Posterior vena cava (tissue), 2 donors: ENCODE data around the gene FOXF1. TPM values are rescaled to one million over a fixed set of nuclear protein-coding genes. Genes with fewer than 3 reads are reported as not detected.
A peak's percentile ranks its signal among the peaks of the same experiment; 100 is the strongest.

Source experiments
- DNase-seq: peaks from one replicate; pipeline ENCODE4 v3.0.0-alpha.2; 2020; ENCODE audit warnings: low spot score
- intact Hi-C, 2 donors: fragments of 100-400 bp; cut with DNase I; formaldehyde crosslinking; loops; one replicate each; pipeline versions ENCODE4 v1.14.1 to v1.14.2; 2022 to 2023
- total RNA-seq, 2 donors: library from RNA; stranded (reverse); fragmentation: NEBNext Ultra II Directional; extraction: Animal tissue kit (Norgen Biotek cat#: 25700); gene quantifications; one replicate each; pipeline ENCODE4 v1.2.1, GENCODE V29; 2021
- donor health status: DM: yes; HTN: yes; CAD: no.
- donor health status: DM: yes; HTN: yes; CAD: no.

FOXF1 gene
- total RNA-seq, 2 donors from 2014 or later, result 2.5 to 4.3 TPM

- intact Hi-C loops, result no loop called here
- DNase-seq, result no peak
These were observed 7.2 kb upstream of the FOXF1 start for GRCh38 chr16:86502856-86503748.

- DNase-seq, result no peak
- intact Hi-C loops, result loop anchor here in 1 of 2 donors (1.0 kb wide), 1 partner anchor 29 kb away; no protein-coding TSS in a partner anchor
These were observed 6.5 kb upstream of the FOXF1 start for GRCh38 chr16:86503830-86504229.

GRCh38 chr16:86504315-86505184, 5.8 kb upstream of the FOXF1 start:
- no peak for DNase-seq
- intact Hi-C loops, result loop anchor here (1.0 to 5.0 kb wide), 2 partner anchors 29 to 72 kb away; no protein-coding TSS in a partner anchor

GRCh38 chr16:86505185-86505898, 5.0 kb upstream of the FOXF1 start:
- DNase-seq, result no peak
- intact Hi-C loops, result loop anchor here in 1 of 2 donors (5.0 kb wide), 1 partner anchor 73 kb away; no protein-coding TSS in a partner anchor

- DNase-seq, result no peak
- intact Hi-C loops, result loop anchor here in 1 of 2 donors (5.0 kb wide), 1 partner anchor 74 kb away; no protein-coding TSS in a partner anchor
These were observed 4.1 kb upstream of the FOXF1 start for GRCh38 chr16:86505899-86506864.

DNA sequence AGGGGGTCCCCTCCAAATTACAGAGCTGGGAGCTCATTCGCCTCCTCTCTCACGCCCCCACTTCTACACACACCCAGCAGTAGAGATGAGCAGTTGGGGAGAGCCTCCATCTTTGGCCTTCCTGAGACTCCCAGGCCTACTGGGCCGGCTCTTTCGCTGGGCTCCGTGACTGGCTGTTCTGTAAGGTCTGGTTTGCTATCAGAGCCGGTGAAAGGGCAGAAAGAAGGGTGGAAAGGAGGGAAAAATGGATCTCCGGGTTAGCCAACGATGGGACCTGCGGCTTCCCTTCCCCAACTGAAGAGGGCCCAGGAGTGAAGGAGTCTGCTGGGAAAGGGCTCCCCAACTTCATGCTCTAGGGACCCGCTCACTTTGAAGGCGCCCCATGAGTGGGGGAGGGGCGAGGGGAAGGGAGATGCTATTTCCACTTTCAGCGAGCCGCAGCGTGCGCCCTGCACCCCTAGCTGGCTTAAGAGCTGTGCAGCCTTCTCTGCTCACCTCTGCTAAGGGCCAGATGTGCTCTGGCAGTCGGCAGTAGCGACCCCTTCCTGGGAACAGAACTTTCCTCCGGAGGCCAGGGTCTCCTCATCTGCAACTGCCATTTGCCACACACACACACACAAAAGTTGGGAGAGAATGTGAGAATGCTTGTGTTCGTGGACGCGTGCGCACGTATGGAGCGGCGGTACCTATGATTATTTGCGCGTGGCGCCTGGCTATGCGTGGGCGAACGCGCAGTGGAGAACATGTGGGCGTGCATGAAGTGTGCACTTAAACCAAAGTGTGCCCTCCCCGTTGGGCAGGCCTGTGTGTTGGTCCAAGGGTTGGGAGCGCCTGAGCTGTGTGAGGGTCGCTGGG, 2.9 kb upstream of the FOXF1 start:
- no peak for DNase-seq
- intact Hi-C loops, result loop anchor here in 1 of 2 donors (5.0 kb wide), 1 partner anchor 75 kb away; no protein-coding TSS in a partner anchor

DNA sequence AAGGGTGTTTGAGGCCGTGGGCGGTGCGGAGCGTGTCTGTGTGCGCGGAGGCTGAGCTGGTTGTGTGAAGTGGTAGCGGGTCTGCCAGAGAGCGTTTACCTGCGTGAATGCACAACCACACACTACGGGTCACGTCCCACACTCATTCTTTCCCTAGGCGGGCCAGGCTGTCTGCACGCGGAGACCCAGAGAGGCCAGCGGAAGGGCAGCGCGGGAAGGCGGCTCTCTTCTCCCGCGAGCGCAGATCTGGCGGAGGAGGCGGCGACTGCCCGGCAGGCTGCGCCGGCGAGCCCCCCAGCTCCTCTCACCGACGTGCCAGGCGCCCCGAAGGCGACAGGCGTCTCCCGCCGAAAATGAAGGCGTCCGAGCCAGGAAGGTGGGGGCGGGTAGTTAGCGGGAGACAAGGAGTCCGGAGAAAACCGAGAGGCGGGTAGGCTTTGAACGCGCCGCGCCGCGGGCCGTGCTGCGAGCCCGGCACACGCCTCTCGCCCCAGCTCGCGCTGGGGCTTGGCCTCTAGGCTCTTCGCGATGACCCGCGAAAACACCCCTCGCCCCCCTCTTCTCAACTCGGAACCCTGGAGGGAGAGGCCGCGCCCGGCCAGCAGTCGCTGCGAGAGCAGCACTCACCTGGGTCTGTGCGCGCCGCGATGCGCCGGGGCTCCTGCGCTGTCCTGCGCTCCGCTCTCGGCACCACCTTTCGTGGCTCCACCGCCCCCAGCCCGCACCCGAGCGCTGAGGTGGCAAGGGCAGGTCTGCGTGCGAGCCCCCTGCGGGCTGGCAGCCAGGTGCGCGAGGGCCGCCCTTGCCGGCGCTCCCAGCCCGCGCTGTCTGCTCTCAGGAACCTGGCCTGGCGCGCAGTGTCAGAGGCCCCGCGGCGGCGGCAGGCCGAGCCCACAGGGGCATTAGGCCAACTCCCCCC, 2.0 kb upstream of the FOXF1 start:
- no peak for DNase-seq
- intact Hi-C loops, result loop anchor here in 1 of 2 donors (5.0 kb wide), 1 partner anchor 76 kb away; no protein-coding TSS in a partner anchor

DNA sequence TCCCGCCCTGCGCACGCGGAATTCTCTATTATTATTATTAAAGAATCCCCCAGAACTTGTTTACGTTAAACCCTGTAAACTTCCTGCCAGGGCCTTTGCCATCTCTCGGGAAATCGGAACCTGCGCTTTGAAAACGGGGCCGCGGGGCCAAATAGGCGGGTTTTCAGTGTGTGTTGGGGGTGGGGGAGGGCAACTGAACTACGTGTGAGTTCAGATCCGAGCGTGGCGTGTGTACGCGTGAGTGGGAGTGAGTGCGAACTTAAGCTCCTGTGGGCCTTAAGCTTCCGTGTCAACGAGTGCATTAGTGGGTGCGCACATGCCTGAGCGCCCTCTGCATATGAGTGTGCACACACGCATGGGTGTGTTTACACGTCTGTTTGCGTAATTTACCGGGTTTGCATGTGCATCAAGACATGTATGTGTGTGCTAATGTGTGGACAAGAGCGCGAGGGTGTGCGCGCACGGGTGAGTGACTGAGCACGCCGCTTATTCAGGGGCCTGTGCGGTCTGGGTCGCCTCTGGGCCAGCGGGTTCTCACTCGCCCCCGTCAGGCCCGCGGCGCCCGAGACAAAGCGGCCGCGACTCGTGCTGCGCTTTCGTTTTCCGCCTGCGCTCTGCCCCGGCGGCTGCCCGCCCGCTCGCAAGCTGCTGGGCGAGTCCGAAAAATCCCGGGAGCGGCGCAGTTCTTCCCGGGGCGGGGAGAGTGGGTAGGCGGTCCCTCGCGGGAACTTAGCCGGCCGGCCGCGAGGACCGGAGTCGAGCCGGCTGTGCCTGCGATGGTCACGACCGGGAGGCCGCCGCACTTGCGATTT, 1.2 kb upstream of the FOXF1 start:
- peak; percentile 88 for DNase-seq

DNA sequence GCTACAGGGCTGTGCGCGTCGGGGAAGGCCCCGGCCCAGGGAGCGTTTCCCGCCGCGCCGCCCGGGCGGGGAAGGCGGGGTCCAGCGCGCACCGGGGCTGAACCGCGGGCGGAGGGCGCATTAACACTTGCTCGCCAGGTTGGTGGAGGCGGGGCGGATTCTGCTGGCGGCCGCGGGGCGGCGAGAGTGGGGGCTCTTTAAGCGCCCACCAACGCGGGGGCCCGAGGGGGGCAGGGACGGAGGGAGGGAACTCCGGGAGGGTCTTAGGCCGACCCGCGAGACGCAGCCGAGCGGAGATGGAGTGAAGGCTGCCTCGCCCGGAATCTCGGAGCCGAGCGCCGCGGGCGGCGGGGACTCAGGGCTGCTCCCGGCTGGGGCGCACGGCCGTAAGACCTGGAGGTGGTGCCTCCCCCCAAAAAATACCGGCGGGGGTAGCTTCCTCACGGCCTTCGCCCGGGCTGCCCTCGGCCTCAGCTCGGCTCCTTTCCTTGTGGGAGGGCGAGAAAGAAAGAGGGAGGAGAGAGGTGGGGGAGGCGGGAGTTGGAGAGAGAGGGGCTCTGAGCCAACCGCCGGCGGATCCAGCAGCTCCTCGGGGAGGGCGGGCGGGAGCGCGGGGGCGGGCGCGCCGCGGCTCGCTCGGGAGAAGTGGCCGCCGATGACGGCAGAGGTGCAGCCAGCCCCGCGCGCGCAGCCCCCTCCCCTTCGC, 415 bp upstream of the FOXF1 start:
- intact Hi-C loops, result loop anchor here in 1 of 2 donors (5.0 kb wide), 1 partner anchor 78 kb away; no protein-coding TSS in a partner anchor
- no peak for DNase-seq

More for the DNA sequence above, 1.2 kb upstream of the FOXF1 start:
- intact Hi-C loops, result loop anchor here in 1 of 2 donors (5.0 kb wide), 1 partner anchor 77 kb away; no protein-coding TSS in a partner anchor

DNA sequence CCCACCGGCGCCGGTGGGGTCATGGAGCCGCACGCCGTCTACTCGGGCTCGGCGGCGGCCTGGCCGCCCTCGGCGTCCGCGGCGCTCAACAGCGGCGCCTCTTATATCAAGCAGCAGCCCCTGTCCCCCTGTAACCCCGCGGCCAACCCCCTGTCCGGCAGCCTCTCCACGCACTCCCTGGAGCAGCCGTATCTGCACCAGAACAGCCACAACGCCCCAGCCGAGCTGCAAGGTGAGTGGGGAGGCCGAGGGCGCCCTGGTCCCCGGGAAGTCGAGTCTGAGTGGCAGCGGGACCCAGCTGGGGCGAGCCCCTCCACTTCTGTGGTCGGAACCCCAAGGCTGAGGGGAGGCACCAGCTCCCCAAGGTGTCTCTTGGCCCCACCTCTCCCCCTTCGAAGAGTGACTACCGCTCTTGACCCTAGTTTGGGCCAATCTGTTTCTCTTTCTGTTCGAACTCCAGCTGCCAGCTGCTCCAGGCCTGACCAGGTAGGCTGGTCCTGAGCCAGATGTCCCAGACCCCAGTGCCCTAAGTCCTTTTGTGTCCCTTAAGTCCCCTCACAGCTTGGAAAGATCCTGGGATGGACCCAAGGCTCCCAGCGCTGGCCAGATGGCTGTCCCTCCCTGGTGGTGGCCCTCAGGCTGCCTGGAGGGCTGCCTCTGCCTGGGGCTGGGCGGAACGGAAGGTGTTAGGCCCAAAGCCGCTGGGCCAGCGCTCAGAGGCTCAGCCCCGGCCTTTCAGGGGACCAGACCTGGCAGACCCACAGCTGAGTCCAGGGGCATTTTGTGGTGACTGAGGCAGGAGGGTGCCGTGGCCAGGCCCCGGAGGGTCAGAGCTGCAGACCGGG, 1.2 kb downstream of the FOXF1 start:
- intact Hi-C loops, result no loop called here
- no peak for DNase-seq

GRCh38 chr16:86512301-86512859, 2.1 kb downstream of the FOXF1 start:
- DNase-seq, result no peak
- intact Hi-C loops, result no loop called here

GRCh38 chr16:86512860-86513470, 2.6 kb downstream of the FOXF1 start:
- DNase-seq, result no peak
- intact Hi-C loops, result no loop called here
